WI38 (cell line): ENCODE results near the gene HAUS8.
"Not testable (repeated sequence)": the region's sequence is repeated elsewhere in the genome, so short reads cannot be mapped to it uniquely, and the experiment has no call there.

Experiments used
- H3K4me3 ChIP-seq: 2 replicates; pipeline ENCODE4 v1.5.1; 2011; ENCODE audit warnings: low read depth, mild to moderate bottlenecking, control low read depth, low read length
- TF ChIP-seq, protein P1 (sequence below): IDR thresholded peaks from 2 replicates; pipeline ENCODE4 v1.5.1; 2012; ENCODE audit warnings: low read depth, mild to moderate bottlenecking, control low read depth, low read length

HAUS8 gene

DNA sequence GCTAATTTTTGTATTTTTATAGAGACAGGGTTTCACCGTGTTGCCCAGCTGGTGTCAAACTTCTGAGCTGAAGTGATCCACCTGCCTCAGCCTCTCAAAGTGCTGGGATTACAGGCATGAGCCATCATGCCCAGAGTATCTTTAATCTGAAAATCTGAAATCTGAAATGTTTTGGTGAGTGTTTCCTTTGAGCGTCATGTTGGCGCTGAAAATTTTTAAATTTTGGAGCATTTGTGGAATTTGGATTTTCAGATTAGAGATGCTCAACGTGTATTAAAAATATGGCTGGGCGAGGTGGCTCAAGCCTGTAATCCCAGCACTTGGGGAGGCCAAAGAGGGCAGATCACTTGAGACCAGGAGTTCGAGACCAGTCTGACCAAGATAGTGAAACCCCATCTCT lies 43.5 kb downstream of the HAUS8 start:
- TF ChIP-seq, protein P1, sequence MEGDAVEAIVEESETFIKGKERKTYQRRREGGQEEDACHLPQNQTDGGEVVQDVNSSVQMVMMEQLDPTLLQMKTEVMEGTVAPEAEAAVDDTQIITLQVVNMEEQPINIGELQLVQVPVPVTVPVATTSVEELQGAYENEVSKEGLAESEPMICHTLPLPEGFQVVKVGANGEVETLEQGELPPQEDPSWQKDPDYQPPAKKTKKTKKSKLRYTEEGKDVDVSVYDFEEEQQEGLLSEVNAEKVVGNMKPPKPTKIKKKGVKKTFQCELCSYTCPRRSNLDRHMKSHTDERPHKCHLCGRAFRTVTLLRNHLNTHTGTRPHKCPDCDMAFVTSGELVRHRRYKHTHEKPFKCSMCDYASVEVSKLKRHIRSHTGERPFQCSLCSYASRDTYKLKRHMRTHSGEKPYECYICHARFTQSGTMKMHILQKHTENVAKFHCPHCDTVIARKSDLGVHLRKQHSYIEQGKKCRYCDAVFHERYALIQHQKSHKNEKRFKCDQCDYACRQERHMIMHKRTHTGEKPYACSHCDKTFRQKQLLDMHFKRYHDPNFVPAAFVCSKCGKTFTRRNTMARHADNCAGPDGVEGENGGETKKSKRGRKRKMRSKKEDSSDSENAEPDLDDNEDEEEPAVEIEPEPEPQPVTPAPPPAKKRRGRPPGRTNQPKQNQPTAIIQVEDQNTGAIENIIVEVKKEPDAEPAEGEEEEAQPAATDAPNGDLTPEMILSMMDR: no peak
- no peak overlapping the region for H3K4me3 ChIP-seq

DNA sequence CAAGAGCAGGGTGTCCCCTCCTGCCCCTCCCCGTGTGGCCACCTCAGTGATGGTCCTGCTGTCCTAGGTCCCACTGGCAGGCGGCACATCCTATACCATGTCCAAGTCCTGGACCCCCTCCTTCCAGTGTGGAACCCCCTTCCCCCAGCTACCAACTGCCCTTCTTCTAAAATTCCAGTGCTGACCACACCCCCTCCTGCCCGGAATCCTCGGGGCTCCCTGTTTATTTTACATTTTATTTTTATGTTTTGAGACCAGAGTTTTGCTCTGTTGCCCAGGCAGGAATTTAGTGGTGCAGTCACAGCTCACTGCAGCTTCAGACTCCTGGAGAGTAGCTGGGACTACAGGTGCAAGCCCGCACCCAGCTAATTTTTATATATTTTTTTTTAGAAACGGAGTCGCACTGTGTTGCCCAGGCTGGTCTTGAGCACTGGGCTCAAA lies 47.7 kb downstream of the HAUS8 start:
- TF ChIP-seq, protein P1: no peak
- no peak overlapping the region for H3K4me3 ChIP-seq

GRCh38 chr19:17026706-17027534 lies 48.3 kb downstream of the HAUS8 start, which contains the start of gene CPAMD8:
Gene CPAMD8, minus strand, starts transcription at chr19:17026810. Its CDS starts 168 bp downstream, at chr19:17026642.
- no peak within 1 kb of the TSS for H3K4me3 ChIP-seq
- TF ChIP-seq, protein P1: no peak

DNA sequence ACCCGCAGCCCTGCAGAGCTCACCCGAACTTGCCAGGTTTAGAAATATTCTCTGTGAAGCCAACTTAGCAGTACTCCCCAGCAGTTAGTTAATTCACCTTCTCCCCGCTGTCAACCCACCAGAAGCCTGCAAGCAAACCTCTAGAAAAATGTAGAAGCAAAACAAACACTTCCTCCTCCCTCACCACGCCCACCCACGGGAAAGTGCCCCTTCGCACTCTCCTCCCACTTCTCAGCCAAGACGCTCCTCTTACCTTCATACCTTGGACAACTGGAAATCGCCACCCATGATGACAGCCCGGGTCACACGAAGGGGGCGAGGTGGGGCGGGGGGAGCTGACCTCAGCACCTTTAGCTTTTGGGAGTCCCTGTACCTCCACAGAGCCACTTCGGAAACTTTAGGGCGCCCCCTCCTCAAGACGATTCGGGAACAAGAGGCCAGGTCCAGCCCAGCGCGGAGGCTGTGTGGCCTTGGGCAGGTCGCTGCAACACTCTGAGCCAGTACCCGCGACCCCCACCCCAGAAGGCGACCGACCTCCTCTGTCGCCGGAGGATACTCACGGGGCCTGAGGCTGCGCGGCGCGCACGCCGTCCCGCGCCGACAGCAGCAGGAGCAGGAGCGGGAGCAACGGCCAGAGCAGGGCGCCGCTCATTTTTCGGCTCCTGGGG lies 49.1 kb downstream of the HAUS8 start:
- TF ChIP-seq, protein P1: no peak
- H3K4me3 ChIP-seq: no peak overlapping the region

- H3K4me3 ChIP-seq: no peak overlapping the region
- TF ChIP-seq, protein P1: no peak
Observed at GRCh38 chr19:17025361-17025760, 49.9 kb downstream of the HAUS8 start.

DNA sequence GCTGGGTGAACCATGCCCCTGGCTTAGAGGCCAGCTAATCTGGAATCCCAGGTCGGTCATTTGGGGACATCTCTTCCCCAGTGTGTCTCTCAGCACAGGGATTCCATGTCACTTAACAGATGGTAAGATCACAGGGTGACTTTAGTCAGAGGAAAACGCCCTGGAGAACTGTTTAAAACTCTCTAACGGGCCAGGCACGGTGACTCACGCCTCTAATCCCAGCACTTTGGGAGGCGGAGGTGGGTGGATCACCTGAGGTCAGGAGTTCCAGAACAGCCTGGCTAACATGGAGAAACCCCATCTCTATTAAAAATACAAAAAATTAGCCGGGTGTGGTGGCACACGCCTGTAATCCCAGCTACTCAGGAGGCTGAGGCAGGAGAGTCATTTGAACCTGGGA lies 50.3 kb downstream of the HAUS8 start:
- H3K4me3 ChIP-seq: not testable (repeated sequence)

DNA sequence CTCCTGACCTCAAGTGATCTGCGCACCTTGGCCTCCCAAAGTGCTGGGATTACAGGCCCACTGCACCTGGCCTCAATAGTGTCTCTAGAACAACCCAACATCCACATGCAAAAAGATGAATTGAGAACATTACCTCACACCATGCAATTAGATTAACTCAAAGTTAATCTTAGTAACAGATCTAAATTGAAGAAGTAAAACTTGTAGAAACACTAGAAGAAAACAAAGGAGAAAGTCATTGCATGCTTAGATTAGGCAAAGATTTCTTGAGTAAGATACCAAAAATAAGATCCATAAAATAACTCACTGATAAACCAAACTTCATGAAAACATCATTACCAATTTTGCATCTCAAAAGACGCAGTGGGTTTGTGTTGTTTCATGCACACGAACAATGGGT lies 51.4 kb downstream of the HAUS8 start:
- H3K4me3 ChIP-seq: no peak overlapping the region
- TF ChIP-seq, protein P1: no peak
